GM20000 (cell line): ENCODE measurements around the gene TENM3.

Experiments used
- DNase-seq: peaks from one replicate; pipeline ENCODE4 v3.0.0; 2012; ENCODE audit warnings: low spot score
- CTCF ChIP-seq: IDR thresholded peaks from 2 replicates; pipeline ENCODE4 v1.5.1; 2012; ENCODE audit warnings: mild to moderate bottlenecking, control low read depth; ENCODE audit errors: extremely low read depth, missing control alignments

TENM3 gene

DNA sequence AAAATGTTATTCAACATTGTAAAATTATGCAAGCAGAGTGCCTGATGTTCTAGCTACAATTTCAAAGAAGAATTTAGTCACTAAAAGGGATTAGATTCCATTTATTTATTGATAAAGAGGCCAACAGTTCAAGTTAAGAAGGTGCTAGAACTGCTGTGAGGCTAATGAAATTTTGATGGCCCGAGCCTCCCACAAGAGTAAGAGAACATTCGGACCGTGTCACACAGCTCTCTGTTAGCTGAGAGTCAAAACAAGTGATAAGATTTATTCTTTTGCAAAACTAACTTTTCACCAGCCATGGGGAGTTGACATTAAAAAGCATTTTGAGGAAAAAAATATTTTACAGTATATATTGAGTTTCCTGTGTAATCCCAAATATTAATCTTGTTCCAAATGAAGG is 106.8 kb downstream of the TENM3 start:
- DNase-seq, result no peak
- TF ChIP-seq CTCF, result no peak

DNA sequence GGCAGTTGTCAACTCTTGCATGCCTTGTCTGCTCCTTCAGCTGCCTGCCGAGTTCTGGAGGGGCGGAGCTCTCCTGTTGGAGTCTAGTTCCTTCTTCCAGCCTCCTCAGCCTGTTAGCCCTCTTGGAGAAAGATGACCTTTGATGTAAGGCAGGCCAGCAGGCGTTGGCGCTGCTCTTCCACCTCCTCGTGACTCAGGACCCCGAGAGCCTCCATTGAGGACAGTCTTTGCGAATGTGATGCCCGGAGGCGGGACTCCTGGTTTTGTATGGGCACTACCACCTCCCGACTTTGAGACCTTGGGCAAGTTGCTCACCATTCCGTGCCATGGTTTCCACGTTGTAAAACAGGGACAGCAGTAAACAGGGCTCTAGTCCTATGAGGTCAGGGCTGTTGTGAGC is 108.3 kb downstream of the TENM3 start:
- no peak for TF ChIP-seq CTCF
- no peak for DNase-seq

GRCh38 chr4:182354106-182354505 is 110.9 kb downstream of the TENM3 start:
- DNase-seq, result no peak
- TF ChIP-seq CTCF, result no peak

- no peak for TF ChIP-seq CTCF
- no peak for DNase-seq
These were observed 111.7 kb downstream of the TENM3 start for GRCh38 chr4:182354867-182355266.

DNA sequence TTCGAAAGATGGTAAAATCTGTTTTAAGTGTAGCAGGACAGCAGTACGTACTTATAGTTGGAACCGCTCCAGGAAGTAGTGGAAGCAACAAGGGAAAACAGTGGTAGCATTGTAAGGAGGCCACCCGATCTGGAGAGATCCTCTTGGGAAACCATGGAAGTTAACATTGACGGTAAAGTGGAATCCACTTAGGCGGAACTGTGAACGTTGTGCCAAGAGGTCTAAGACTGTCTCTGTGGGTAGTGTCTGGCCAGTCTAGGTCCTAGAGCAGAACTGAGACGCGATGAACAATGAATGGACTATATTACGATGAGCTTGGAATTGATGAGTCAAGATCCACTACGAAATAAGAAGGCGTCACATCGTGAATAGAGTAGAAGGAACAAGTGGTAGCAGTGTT is 124.0 kb downstream of the TENM3 start:
- no peak for TF ChIP-seq CTCF
- no peak for DNase-seq

GRCh38 chr4:182369211-182369610 is 126.0 kb downstream of the TENM3 start:
- no peak for TF ChIP-seq CTCF
- no peak for DNase-seq

DNA sequence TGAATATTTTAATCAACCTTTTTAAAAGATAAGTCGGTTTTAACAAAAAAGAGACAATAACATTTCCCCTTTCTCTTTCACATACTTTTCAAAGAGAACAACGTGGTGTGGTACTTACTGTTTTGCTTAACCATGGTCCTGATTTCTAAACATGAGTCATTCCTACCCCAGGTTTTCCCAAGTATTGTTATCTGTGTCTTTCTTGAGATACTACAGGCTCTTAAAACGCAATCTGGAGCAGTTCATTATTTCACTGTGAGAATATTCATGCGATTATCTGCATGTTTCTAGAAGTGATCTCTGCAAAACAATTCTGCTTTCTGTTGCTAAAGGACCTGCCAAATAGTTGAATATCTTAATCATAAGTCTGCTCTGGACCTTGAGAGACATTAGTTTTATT is 127.3 kb downstream of the TENM3 start:
- no peak for TF ChIP-seq CTCF
- no peak for DNase-seq

GRCh38 chr4:182380771-182381181 is 137.6 kb downstream of the TENM3 start:
- TF ChIP-seq CTCF, result no peak
- DNase-seq, result no peak
